Hair follicle dermal papilla cell (primary cell): ENCODE measurements around the gene PAIP1. TPM values are rescaled to one million over a fixed set of nuclear protein-coding genes. Genes with fewer than 3 reads are reported as not detected.

Experiments used
- total RNA-seq: library from RNA; depleted of rRNA; stranded (reverse); fragments of >200 nt; gene quantifications from 2 replicates; pipeline ENCODE4 v1.2.3, GENCODE V29; 2012

The PAIP1 gene, protein sequence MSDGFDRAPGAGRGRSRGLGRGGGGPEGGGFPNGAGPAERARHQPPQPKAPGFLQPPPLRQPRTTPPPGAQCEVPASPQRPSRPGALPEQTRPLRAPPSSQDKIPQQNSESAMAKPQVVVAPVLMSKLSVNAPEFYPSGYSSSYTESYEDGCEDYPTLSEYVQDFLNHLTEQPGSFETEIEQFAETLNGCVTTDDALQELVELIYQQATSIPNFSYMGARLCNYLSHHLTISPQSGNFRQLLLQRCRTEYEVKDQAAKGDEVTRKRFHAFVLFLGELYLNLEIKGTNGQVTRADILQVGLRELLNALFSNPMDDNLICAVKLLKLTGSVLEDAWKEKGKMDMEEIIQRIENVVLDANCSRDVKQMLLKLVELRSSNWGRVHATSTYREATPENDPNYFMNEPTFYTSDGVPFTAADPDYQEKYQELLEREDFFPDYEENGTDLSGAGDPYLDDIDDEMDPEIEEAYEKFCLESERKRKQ
- total RNA-seq = 86.0 and 94.8 TPM in 2 replicates

DNA sequence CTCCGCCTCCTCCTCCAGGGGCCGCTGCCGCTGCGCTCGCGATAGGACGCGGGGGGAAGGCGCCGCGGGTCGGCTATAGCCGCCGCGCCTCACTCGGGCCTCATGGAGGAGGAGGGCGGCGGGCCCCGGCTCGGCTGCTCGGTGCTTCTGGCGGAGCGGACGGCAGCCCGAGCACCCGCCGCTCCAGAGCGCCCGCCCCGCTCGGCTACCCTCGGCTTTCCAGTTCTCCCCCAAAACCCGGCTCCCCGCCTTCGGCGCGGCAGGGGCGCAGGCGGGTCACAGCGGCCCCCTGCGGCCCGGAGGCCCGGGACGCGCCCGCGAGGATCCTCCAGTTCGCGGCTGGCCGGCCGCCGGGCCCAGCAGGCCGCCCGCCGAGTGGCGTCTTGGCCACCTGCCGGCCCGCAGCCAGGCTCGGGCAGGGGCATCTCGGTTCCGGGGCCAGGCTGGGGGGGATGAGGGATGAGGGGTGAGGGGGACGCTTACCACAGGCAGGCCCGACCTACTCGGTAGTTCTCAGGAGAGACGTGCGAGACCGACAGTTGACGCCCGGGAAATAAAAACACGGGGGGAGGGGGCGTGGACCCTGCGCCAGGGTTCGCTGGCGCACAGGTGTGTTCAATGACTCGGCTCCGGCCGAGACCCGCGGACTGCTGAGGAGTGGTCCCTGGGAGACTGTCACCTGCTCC lies at the start of gene PAIP1:
Gene PAIP1, minus strand, starts transcription at position 221 of the 686 bp plus-strand sequence. CDS start 231 bp downstream, outside the sequence.

DNA sequence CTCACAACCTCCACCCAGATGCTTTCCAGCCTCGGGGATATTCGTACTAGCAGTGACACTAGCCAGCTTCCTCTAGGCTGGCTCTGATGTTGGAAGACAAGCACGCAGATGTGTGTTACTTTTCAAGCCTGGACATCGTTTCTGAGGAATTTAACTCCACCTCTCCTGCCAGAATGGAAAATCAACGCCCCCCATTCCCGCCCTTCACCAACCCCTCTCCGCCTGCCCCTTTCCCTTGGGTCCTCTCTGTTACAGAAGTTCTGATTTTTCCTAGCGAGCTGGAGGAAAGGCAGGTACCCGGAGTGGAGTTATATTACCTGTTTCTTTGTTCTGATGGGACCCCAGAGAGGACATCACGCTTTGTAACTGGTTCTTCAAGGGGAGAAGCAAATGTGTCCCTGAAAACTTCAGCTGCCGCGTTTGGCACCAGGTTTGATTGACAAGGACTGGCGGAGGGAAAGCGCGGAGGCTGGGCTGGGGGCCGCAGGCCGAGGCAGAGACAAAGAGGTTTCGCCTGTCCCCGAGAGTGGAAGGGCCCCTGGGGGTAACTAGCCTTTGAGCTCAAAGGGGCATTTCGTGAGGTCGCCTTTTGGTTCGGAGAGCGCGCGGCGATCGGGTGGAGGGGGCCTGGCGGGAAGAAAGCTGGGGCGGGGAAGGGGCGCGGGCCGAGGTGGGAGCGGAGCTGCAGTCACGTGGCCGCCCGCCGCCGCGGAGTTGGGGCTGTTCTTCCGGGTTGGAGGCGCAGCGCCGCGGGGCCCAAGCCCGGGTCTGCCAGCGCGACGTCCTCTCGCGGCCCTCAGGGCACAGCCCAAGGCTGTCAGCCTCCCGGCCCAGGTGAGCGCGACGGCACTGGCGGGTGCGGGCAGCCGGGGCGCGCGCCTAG lies 45.8 kb upstream of the PAIP1 start, which contains the start of gene NNT:
Gene NNT, plus strand, starts transcription at position 720 of the 883 bp plus-strand sequence. CDS start 6,016 bp downstream, outside the sequence.

DNA sequence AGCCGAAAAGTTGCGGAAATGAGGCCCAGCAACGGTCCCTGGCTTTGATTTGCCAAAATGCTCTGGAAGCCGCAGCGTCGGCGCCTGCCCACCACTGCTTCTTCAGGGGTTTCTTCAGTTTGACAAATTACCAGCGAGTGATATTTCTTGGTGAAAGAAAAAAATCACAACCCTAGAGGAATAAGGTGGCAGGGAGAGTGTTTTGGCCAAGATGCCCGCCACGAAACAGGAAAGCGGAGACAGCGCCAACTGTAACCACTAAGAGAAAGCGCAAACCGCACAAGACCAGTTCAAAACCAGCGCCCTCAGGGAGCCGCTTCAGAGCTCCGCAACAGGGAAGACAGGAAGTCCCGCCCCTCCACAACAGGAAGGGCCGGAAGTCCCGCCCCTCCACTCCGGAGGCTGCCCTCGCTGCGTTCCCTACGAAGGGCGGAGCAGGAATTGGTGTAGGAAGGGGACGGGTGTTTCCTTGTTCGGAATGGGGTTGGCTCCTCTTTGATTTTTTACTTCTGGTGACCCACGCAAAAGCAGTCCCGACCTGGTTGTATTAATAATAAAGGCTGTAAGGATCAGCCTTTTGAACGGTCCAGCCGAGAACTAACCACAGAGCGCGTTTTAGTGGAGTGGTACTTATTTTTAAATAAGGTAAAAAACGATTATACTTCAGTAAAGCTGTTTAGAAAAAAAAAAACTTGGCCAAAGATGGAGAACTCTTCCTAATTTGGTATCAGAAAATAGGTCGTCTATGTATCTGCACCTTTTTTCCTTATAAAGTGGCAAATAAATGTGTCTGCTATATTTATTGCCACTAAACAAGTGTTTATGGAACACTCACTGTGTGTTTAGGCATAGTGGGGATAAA lies 41.8 kb downstream of the PAIP1 start, which contains the start of gene C5orf34:
Gene C5orf34, minus strand, starts transcription at position 333 of the 862 bp plus-strand sequence. CDS start 5,809 bp downstream, outside the sequence.

DNA sequence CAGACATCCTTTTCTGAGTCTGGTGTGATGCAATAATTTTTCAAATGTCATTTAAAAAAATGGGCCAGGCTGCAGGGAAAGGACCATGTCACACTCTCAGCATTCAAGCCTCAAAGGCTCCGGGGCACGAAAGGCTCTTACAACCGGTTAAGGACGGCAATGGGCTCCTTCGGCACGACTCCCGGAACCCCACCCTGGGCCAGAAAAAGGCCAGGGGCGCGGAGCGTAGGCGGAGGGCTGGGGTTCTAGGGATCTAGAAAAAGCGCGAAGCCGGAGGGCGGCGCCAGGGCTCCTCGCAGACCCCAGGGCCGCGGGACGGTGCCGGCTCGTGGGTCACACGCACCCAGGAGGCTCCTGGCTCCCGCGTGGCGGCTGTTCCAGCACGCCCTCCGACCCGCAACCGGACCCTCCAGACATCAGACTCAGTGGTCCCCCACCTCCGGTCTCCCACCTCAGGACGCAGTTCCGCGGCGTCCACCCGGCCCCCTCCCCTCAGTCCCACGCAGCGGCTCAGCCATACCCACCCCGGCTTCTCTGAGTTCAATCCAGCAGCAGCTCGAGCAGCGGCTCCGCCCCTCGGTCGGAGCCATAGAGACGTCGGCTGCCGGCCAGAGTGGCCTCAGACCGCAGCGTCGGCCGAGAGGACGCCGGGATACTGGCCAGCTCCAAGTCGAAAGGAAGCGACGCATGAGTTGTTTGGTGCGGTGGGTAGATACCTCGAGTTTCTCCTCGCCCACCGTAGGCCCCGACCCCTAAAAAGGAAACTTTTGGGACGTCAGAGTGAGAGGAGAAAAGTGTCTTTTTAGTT lies 73.4 kb downstream of the PAIP1 start, which contains the start of gene TMEM267:
Gene TMEM267, minus strand, starts transcription at position 568 of the 808 bp plus-strand sequence. CDS start 29,896 bp downstream, outside the sequence.

Other genes with a start within 250 kb of the PAIP1 start
- gene HMGCS1, start 243.7 kb downstream of the PAIP1 start, total RNA-seq = 125 and 129 TPM in 2 replicates
- gene CCL28, start 144.7 kb downstream of the PAIP1 start, total RNA-seq = 6.0 and 6.7 TPM in 2 replicates
- gene TMEM267, start 73.2 kb downstream of the PAIP1 start, total RNA-seq = 17.5 and 19.0 TPM in 2 replicates
- 1.2 and 1.8 TPM in 2 replicates for gene C5orf34, start 41.9 kb downstream of the PAIP1 start, total RNA-seq
- gene NNT, start 46.1 kb upstream of the PAIP1 start, total RNA-seq = 71.8 and 80.3 TPM in 2 replicates